HG02840 (cell line): ENCODE results near the gene PTPRJ.
"Not testable (repeated sequence)": the region's sequence is repeated elsewhere in the genome, so short reads cannot be mapped to it uniquely, and the experiment has no call there.

ENCODE experiments used
- ATAC-seq: cut with Tn5 transposase; IDR thresholded peaks from one replicate; pipeline ENCODE4 v1.9.1; 2021; ENCODE audit warnings: mild to moderate bottlenecking, moderate library complexity, moderate number of reproducible peaks; ENCODE audit not compliant: unreplicated experiment, low FRiP score

The PTPRJ gene

GRCh38 chr11:48013269-48013901 is 33.0 kb downstream of the PTPRJ start:
- ATAC-seq, result no peak

GRCh38 chr11:48014917-48015316 is 34.6 kb downstream of the PTPRJ start:
- ATAC-seq, result no peak

DNA sequence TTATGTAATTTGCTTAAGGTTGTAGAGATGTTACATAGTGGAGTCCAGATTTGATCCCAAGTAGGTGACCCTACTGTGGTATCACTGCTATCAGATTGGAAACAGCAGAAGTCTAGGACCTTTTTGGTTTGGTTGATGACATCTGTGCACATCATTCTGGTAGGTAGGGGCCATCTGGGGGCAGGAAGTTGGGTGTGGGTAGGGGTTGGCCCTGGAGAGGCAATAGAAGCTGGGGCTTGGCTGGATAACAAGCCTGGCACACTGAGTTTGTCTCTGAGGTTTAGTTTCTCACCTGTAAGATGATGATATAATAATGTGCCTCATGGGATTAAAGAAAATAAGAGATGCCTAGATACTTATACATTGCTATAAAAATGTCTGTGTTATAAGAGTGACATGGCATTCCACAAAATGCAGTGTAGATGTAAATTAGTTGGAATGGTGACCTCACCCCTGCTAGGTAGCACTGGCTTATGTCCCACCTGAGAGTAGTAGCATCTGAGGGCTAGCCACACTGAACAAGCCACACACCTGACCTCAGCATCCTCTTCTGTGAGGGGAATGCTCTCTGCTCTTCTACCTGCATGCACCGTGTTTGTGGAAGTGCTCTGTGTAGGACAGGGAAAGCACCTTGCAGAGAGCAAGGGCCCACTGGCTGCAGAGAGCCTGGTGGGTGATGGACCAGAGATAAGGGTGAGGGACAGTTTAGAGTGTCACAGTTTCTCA is 36.9 kb downstream of the PTPRJ start:
- no peak for ATAC-seq

DNA sequence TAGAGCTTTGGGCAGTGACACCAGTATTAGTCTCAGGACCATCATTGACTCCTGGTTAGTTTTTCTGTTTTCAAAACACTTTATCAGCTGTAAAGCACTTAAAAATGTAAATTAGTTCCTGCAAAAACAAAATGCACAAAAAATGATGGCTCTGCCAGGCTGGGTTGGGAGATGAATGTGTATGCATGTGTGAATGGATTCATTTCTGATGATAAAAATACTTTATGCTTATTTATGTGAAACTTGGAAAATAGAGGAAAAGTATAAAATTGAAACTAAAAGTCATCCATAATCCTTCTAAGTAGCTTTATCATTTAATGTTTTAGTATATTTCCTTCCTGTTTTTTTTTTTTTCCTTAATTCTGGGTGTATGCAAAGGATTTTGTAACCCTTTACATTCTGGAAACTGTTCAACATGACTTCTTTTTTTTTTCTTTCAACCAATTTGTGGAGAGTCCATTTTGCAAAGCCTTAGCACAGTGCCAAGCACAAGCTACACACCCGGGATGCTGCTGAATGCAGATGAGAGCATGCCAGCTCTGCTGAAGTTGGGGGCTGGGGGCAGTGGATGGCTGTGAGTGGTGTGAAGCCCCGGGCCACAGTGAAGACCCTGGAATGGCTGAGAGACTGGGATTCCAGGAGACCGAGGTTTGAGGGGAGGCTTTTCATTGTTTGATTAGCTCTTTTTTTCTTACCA is 37.6 kb downstream of the PTPRJ start:
- ATAC-seq, result no peak

DNA sequence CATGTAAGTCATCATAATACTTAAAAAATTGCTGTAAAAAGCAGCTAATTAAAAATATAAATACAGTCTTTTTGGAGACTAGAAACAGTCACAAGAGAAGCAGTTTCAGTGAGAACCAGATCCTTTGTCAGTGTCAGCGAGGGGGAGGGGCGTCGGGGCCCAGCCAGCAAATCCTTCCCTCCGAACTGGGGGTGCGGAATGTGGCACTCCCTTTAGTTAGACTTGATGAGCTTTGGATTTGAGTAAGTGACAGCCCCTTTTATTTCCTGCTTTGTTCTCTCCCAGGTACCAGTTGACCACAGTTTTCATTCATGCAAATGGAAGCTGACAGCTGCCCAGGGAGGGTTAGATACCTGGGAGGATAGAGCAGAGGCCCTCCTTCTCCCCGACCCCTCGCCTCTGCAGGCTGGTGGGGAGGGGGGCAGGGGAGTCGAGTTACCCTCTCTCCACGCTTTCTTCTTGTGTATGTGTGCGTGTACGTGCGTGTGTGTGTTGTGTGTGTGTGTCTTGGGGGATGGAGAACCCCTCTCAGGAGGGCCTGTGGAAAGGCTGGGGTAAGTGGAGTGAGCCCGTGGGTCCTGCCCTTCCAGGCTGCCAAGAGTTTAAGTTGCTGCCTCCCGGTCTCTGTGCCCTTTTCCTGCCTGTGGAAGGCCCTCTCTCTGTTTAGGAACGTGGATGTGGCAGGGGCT is 38.3 kb downstream of the PTPRJ start:
- ATAC-seq, result no peak

GRCh38 chr11:48019217-48019584 is 38.8 kb downstream of the PTPRJ start:
- no peak for ATAC-seq

- ATAC-seq, result no peak
Measured at GRCh38 chr11:48019595-48019994, 39.2 kb downstream of the PTPRJ start.

GRCh38 chr11:48020092-48020755 is 39.9 kb downstream of the PTPRJ start:
- ATAC-seq, result peak; percentile 61

DNA sequence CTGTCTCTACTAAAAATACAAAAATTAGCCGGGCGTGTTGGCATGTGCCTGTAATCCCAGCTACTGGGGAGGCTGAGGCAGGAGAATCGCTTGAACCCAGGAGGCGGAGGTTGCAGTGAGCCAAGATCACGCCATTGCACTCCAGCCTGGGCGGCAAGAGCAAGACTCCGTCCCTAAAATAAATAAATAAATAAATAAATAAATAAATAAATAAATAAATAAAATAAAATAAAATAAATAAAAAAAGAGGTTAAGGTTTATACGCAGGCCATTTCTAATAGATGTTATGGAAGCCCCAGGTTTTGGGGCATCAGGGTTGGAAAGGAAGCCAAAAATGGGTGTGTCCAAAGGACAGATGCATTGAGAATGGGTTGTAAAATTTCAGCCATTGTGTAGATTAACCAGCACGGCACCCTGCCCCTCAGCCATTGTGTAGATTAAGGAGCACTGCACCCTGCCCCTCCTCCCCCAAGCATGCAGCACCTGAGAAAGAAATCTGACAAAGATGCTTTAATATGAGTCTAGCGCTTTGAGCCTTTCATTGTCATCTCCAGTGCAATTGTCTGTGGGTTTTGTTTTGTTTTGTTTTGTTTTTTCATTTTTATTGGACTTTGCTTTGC is 41.0 kb downstream of the PTPRJ start:
- ATAC-seq, result not testable (repeated sequence)

GRCh38 chr11:48022445-48022844 is 42.1 kb downstream of the PTPRJ start:
- no peak for ATAC-seq

DNA sequence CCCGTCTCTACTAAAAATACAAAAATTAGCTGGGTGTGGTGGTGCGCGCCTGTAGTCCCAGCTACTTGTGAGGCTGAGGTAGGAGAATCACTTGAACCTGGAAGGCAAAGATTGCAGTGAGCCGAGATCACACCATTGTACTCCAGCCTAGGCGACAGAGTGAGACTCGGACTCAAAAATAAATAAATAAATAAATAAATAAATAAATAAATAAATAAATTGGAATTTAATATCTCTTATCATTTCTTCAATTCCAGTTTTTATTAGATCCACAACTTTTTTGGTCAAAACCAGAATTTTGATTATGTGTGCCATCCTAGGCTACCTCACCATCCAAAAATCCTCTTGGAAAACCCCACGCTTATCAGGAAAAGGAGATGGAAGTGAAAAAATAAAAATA is 43.2 kb downstream of the PTPRJ start:
- not testable (repeated sequence) for ATAC-seq

DNA sequence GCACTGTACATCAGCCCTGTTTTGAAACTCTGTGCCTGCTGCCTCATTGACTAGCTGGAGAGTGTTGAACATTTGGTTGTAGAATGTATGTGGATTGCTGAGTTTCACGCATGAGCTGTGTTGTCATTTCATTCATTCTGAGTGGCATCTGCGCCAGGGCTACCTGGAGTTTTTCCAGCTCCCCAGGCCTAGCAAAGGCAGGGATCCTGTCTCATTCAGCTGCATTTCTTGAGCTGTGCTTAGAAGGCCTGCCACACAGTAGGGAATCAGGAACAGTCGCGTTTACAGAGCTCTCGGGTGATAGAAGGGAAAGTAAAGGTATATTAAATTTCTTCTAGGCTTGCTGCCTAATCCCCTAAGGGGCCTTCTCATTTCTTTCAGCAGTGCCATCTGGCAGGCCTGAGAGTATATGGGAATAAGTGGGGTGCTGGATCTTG is 44.3 kb downstream of the PTPRJ start:
- ATAC-seq, result no peak

DNA sequence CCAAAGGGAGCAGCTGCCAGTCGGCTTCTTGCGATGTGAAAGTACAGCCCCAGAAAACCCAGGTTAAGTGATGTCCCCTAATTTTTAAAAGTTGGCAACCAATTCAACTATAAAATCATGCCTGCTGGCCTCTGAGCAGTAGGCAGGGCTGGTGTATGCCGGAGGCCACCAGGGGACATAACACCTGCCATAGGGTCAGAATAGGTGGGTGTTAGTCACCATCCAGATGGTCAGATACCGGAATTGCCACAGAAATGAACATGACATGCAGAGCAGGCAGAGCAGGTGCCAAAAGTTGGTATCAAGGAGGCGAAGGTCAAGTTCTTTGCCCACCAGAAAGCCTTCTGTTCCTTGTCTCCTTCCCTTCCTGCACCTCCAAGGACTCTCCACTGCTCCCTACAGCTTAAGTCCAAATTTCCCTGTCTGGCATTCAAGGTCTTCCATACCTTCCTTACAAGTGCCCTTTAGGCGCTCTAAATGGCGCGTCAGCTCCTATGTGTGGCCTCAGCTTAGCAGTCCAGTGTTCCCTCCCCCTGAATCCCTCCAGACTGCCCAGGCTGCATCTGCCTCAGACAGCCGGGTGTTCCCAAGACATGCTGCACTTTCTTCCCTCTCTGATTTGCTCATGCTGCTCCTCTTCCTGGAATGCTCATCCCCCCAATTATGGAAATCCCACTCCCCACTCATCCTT is 45.1 kb downstream of the PTPRJ start:
- ATAC-seq, result no peak

GRCh38 chr11:48025984-48026340 is 45.6 kb downstream of the PTPRJ start:
- ATAC-seq, result no peak

- no peak for ATAC-seq
Measured at GRCh38 chr11:48028914-48029680, 48.7 kb downstream of the PTPRJ start.

GRCh38 chr11:48029681-48030290 is 49.4 kb downstream of the PTPRJ start:
- ATAC-seq, result no peak

DNA sequence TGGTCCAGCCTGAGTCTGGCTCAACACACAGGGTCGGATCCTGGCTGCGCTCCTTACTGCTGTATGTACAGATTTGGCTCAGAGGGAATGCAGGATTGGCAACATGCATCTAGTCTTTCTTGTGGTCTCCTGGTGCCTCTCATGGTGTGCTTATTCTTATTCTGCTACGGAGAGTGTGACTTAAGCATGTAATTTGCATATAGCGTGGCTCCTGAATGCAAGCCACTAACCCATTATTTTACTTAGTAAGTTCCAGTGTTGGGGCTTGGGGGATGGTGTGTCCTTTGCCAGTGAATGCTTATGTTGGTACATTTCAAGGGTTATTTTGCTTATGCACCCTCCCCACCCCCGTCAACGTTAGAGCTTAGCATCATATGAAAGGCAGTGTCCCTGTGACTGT is 51.2 kb downstream of the PTPRJ start:
- no peak for ATAC-seq

- ATAC-seq, result no peak
Measured at GRCh38 chr11:48032721-48033120, 52.4 kb downstream of the PTPRJ start.
